Astrocyte of the cerebellum (primary cell): ENCODE measurements around the gene ENOX1.

ENCODE experiments used
- DNase-seq: peaks from one replicate; pipeline ENCODE4 v3.0.0-alpha.2; 2011; ENCODE audit warnings: low read depth
- H3K4me3 ChIP-seq: 2 replicates; pipeline ENCODE4 v1.5.1; 2011; ENCODE audit warnings: mild to moderate bottlenecking, low read depth, low read length, moderate library complexity
- in situ Hi-C: cut with HindIII; loops from 2 replicates; pipeline ENCODE4 v1.10.0; 2017; ENCODE audit warnings: low sequenced_read_pairs
- TF ChIP-seq, protein P1 (sequence below): IDR thresholded peaks from 2 replicates; pipeline ENCODE4 v1.5.1; 2012; ENCODE audit warnings: low read length, low read depth, moderate library complexity, mild to moderate bottlenecking; ENCODE audit errors: missing control alignments

Gene ENOX1

DNA sequence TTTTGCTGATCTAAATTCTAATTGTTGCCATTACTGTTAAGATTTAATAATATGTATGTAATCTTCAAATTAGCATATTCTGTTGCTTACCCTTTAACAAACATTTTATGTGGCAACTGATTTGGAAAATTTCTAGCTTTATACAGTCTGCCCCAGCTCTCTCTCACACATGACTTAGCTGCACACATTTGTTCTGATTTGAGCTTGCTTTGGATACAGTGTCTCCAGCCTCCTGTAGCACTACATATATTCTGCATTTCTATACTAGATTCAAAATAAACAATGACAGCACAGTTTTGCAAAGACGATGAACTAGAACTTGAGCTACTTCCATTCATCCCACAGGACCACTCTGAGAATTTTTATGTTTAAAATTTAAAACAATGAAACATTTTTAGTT, 508.6 kb downstream of the ENOX1 start:
- H3K4me3 ChIP-seq, result no peak overlapping the region
- TF ChIP-seq, protein P1, sequence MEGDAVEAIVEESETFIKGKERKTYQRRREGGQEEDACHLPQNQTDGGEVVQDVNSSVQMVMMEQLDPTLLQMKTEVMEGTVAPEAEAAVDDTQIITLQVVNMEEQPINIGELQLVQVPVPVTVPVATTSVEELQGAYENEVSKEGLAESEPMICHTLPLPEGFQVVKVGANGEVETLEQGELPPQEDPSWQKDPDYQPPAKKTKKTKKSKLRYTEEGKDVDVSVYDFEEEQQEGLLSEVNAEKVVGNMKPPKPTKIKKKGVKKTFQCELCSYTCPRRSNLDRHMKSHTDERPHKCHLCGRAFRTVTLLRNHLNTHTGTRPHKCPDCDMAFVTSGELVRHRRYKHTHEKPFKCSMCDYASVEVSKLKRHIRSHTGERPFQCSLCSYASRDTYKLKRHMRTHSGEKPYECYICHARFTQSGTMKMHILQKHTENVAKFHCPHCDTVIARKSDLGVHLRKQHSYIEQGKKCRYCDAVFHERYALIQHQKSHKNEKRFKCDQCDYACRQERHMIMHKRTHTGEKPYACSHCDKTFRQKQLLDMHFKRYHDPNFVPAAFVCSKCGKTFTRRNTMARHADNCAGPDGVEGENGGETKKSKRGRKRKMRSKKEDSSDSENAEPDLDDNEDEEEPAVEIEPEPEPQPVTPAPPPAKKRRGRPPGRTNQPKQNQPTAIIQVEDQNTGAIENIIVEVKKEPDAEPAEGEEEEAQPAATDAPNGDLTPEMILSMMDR, result no peak
- DNase-seq, result no peak
- in situ Hi-C loops, result no loop called here

DNA sequence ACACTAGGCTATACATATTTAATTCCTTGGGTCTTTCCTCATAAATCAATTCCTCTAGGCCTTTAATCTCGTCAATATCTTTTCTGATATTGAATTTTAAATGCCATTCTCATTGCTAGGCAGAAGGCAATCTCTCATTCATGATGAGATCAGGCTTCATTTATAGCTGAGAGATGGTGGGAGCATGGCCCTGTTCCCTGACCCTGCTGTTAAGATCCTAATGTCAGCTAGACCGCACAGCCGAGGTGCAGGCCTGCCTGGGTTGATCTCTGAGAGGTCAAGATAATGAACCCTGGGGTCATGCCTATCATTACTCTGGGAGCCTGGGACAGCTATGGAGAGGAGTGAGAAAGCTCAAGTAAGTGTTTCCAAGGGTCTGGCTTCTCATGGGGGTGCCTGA, 509.6 kb downstream of the ENOX1 start:
- in situ Hi-C loops, result no loop called here
- TF ChIP-seq, protein P1, result no peak
- DNase-seq, result no peak
- no peak overlapping the region for H3K4me3 ChIP-seq

DNA sequence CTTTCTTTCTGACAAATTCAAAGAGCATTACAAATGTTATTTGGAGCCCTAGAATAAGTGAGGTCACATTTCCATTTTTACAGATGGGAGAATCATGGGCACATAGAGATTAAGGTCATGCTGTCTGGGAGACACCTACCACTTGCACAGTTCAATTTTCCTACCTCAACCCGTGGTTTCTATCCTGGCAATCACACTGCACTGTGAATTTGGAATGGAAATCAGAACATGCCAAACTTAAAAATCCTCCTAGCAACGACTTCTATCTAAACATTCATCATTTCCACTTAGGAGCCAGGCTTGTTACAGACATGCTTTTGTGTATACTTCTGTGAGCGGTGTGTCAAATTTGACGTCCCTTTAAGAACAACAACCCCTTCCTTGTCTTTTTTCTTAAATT, 511.9 kb downstream of the ENOX1 start:
- no peak for DNase-seq
- TF ChIP-seq, protein P1, result no peak
- no peak overlapping the region for H3K4me3 ChIP-seq
- in situ Hi-C loops, result no loop called here

DNA sequence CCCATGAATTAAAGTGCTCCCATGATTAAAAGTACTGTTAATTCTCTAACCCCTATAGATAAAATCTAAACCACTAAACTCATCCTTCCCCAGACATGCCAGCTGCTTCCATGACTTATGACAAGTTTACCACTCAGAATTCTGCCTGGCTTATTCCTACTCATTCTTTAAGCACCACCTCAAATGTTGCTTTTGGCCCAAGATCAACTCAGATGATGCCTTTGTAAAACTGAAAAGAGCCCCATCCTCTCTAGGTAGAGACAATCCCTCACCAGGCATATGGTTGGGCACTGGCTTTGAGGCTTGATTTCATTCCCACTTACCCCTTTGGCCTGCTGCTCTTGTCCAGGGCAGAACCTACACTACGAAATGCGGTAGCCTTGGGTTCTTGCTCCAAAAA, 513.4 kb downstream of the ENOX1 start:
- H3K4me3 ChIP-seq, result no peak overlapping the region
- TF ChIP-seq, protein P1, result no peak
- in situ Hi-C loops, result no loop called here
- no peak for DNase-seq

DNA sequence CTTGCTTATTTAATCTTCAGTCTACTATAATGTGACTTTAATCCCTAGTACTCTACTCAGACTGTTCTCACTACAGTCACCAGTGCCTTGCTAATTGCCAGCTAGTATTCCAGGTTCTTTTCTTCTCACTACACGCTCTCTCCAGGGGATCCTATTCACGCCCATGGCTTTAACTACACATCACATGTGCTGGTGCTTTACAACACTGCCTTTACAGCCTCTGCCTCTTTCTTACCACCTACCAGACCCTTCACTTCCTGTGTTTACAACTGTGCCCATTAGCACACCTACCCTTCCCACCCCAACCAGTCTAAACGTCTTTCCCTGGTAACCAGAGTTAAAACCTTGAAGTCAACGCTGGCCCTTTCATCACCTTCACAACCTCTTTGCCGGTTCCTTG, 513.9 kb downstream of the ENOX1 start:
- no peak overlapping the region for H3K4me3 ChIP-seq
- DNase-seq, result no peak
- in situ Hi-C loops, result no loop called here
- TF ChIP-seq, protein P1, result no peak

DNA sequence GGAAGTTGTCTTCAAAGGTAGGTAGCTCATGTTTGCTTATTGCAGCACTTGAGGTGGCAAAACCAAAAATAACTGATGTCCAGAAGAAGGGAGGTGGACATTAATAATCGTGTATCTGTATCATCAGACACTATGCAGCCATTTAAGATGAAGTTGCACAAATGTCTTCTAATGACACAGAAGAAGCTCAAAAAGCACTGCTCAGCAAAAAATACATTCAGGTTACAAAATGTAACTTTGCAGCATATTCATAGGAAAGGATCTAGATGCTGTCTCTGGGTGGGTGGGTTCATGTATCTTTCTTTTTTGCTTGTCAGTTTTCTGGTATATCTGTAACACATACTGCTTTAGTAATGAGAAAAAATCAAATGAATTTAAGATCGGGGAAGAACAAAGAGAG, 515.6 kb downstream of the ENOX1 start:
- in situ Hi-C loops, result no loop called here
- DNase-seq, result no peak
- no peak overlapping the region for H3K4me3 ChIP-seq
- TF ChIP-seq, protein P1, result no peak
